Measurements from ENCODE around the gene GRIFIN. TPM values are rescaled to one million over a fixed set of nuclear protein-coding genes. Genes with fewer than 3 reads are reported as not detected.
"Not testable (repeated sequence)": the region's sequence is repeated elsewhere in the genome, so short reads cannot be mapped to it uniquely, and the experiment has no call there.

Gene GRIFIN
- total RNA-seq, 1 donor from 2014 or later, result not detected

GRCh38 chr7:2471022-2471329 is 5.2 kb downstream of the GRIFIN start:
- Histone ChIP-seq H4K20me1 (ENCODE audit: insufficient read depth, low read length) (no peaks in the 10 kb centered on the region), H2AFZ (ENCODE audit: low read depth, low read length) (peak overlapping the region; percentile 60), H3K27me3 (ENCODE audit: insufficient read depth, low read length) (no peaks in the 10 kb centered on the region), H3K27ac (ENCODE audit: low read depth, low read length) (no peak overlapping the region), H3K9ac (ENCODE audit: low read length) (peak overlapping the region; percentile 6), H3K4me1 (ENCODE audit: insufficient read depth, low read length) (peaks cover 14% of the 10 kb centered on the region), H3K79me2 (ENCODE audit: insufficient read depth, low read length) (no peaks in the 10 kb centered on the region), H3K36me3 (ENCODE audit: insufficient read depth, low read length) (no peaks in the 10 kb centered on the region), H3K9me3 (ENCODE audit: insufficient read depth, low read depth, low read length) (no peaks in the 10 kb centered on the region), H3K4me2 (ENCODE audit: low read length) (peak overlapping the region; percentile 19), H3K4me3 (ENCODE audit: insufficient read depth, low read depth, low read length) (no peak overlapping the region)
- TF ChIP-seq EZH2 (IDR thresholded peaks at IDR 0.05; ENCODE audit: insufficient read depth, low read length) (no peak), CTCF (IDR thresholded peaks at IDR 0.05; ENCODE audit: insufficient read depth, low read depth, low read length) (no peak)
- Mint-ChIP-seq H3K36me3 (ENCODE audit: low read depth, unreplicated experiment) (no peaks in the 10 kb centered on the region), H3K27ac (ENCODE audit: unreplicated experiment) (no peak overlapping the region), H3K9me3 (ENCODE audit: unreplicated experiment) (no peaks in the 10 kb centered on the region), H3K4me1 (ENCODE audit: low read depth, unreplicated experiment) (peaks cover 9% of the 10 kb centered on the region), H3K4me3 (ENCODE audit: unreplicated experiment) (no peak overlapping the region), H3K27me3 (ENCODE audit: low read depth, unreplicated experiment) (peaks cover 2% of the 10 kb centered on the region)
- no peak for FAIRE-seq
- DNase-seq (ENCODE audit: low read depth), result peak; percentile 64

GRCh38 chr7:2470204-2471021 is 5.8 kb downstream of the GRIFIN start:
- FAIRE-seq (no peak), DNase-seq (ENCODE audit: low read depth) (no peak)
- no peaks in the 10 kb centered on the region for H3K79me2 ChIP-seq (ENCODE audit: insufficient read depth, low read length)
- H3K9ac ChIP-seq (ENCODE audit: low read length), result no peak overlapping the region
- no peak for TF ChIP-seq EZH2 (IDR thresholded peaks at IDR 0.05; ENCODE audit: insufficient read depth, low read length)
- TF ChIP-seq CTCF (IDR thresholded peaks at IDR 0.05; ENCODE audit: insufficient read depth, low read depth, low read length), result no peak
- no peak overlapping the region for H3K4me3 ChIP-seq (ENCODE audit: insufficient read depth, low read depth, low read length)
- no peak overlapping the region for H3K4me2 ChIP-seq (ENCODE audit: low read length)
- no peaks in the 10 kb centered on the region for H3K9me3 ChIP-seq (ENCODE audit: insufficient read depth, low read depth, low read length)
- no peaks in the 10 kb centered on the region for H3K9me3 Mint-ChIP-seq (ENCODE audit: unreplicated experiment)
- H2AFZ ChIP-seq (ENCODE audit: low read depth, low read length), result no peak overlapping the region
- H3K27me3 Mint-ChIP-seq (ENCODE audit: low read depth, unreplicated experiment), result peaks cover 2% of the 10 kb centered on the region
- H3K36me3 Mint-ChIP-seq (ENCODE audit: low read depth, unreplicated experiment), result no peaks in the 10 kb centered on the region
- H3K4me1 Mint-ChIP-seq (ENCODE audit: low read depth, unreplicated experiment), result peaks cover 11% of the 10 kb centered on the region
- H4K20me1 ChIP-seq (ENCODE audit: insufficient read depth, low read length), result no peaks in the 10 kb centered on the region
- H3K27ac Mint-ChIP-seq (ENCODE audit: unreplicated experiment), result peak overlapping the region; percentile 72
- H3K4me1 ChIP-seq (ENCODE audit: insufficient read depth, low read length), result peaks cover 18% of the 10 kb centered on the region
- no peak overlapping the region for H3K27ac ChIP-seq (ENCODE audit: low read depth, low read length)
- no peaks in the 10 kb centered on the region for H3K27me3 ChIP-seq (ENCODE audit: insufficient read depth, low read length)
- H3K36me3 ChIP-seq (ENCODE audit: insufficient read depth, low read length), result no peaks in the 10 kb centered on the region
- H3K4me3 Mint-ChIP-seq (ENCODE audit: unreplicated experiment), result no peak overlapping the region

DNA sequence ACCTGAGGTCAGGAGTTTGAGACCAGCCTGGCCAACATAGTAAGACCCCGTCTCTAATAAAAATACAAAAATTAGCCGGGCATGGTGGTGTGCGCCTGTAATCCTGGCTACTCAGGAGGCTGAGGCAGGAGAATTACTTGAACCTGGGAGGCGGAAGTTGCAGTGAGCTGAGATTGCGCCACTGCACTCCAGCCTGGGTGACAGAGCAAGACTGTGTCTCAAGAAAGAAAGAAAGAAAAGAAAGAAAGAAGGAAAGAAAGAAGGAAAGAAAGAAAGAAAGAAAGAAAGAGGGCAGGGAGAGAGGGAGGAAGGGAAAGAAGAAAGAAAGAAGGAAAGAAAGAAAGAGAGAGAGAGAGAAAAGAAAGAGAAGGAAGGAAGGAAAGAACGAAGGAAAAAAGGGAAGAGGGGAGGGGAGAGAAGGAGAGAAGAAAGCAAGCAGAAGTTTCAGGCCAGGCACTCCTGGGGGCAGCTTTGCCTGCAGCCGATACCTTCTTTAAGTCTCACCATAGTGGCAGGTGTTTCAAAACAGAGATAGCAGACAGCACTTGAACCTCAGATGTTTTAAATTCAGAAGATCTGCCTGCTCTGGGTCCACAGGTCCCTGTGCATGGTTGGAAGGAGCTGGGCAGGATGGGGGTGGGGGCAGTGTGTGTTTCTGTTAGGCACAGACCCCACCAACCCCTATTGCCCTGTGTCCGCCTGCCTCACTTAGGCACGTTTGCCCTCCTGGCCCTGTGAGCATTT is 6.6 kb downstream of the GRIFIN start:
- not testable (repeated sequence) for FAIRE-seq; H3K9me3 ChIP-seq (ENCODE audit: insufficient read depth, low read depth, low read length); H3K27me3 ChIP-seq (ENCODE audit: insufficient read depth, low read length); H3K27ac ChIP-seq (ENCODE audit: low read depth, low read length); H3K9ac ChIP-seq (ENCODE audit: low read length); H3K4me2 ChIP-seq (ENCODE audit: low read length); DNase-seq (ENCODE audit: low read depth); H2AFZ ChIP-seq (ENCODE audit: low read depth, low read length); H3K36me3 Mint-ChIP-seq (ENCODE audit: low read depth, unreplicated experiment); H3K36me3 ChIP-seq (ENCODE audit: insufficient read depth, low read length); H3K27ac Mint-ChIP-seq (ENCODE audit: unreplicated experiment); H4K20me1 ChIP-seq (ENCODE audit: insufficient read depth, low read length); H3K4me3 ChIP-seq (ENCODE audit: insufficient read depth, low read depth, low read length); H3K9me3 Mint-ChIP-seq (ENCODE audit: unreplicated experiment); H3K79me2 ChIP-seq (ENCODE audit: insufficient read depth, low read length); H3K27me3 Mint-ChIP-seq (ENCODE audit: low read depth, unreplicated experiment); H3K4me3 Mint-ChIP-seq (ENCODE audit: unreplicated experiment)
- H3K4me1 Mint-ChIP-seq (ENCODE audit: low read depth, unreplicated experiment), result peaks cover 11% of the 10 kb centered on the region
- peaks cover 18% of the 10 kb centered on the region for H3K4me1 ChIP-seq (ENCODE audit: insufficient read depth, low read length)

Measured in astrocyte (in vitro differentiated cells and primary cell).